Choroid plexus epithelial cell (primary cell): Measurements from ENCODE around the gene ACAD11.
"Not testable (repeated sequence)": the region's sequence is repeated elsewhere in the genome, so short reads cannot be mapped to it uniquely, and the experiment has no call there.

ENCODE experiments used
- DNase-seq: peaks from one replicate; pipeline ENCODE4 v3.0.0-alpha.2; 2010; ENCODE audit warnings: low read depth
- H3K4me3 ChIP-seq: 2 replicates; pipeline ENCODE4 v1.5.1; 2011; ENCODE audit warnings: low read depth, mild to moderate bottlenecking, control low read depth, low read length, moderate library complexity
- CTCF ChIP-seq: conservative IDR thresholded peaks from 2 replicates; pipeline ENCODE4 v1.5.1; 2011; ENCODE audit warnings: low read depth, mild to moderate bottlenecking, control low read depth, inconsistent platforms, low read length, moderate library complexity

ACAD11 gene

GRCh38 chr3:132556508-132557159 lies 103.0 kb downstream of the ACAD11 start:
- TF ChIP-seq CTCF = no peak
- no peak overlapping the region for H3K4me3 ChIP-seq
- DNase-seq = no peak

GRCh38 chr3:132556036-132556386 lies 103.6 kb downstream of the ACAD11 start:
- H3K4me3 ChIP-seq, DNase-seq: not testable (repeated sequence)

GRCh38 chr3:132555306-132556035 lies 104.1 kb downstream of the ACAD11 start:
- H3K4me3 ChIP-seq = no peak overlapping the region
- no peak for DNase-seq
- TF ChIP-seq CTCF = no peak

- peak; percentile 86 for DNase-seq
- no peak for TF ChIP-seq CTCF
- no peak overlapping the region for H3K4me3 ChIP-seq
These were observed 105.2 kb downstream of the ACAD11 start for GRCh38 chr3:132554437-132554836.

GRCh38 chr3:132553826-132554225 lies 105.8 kb downstream of the ACAD11 start:
- no peak overlapping the region for H3K4me3 ChIP-seq
- no peak for TF ChIP-seq CTCF
- no peak for DNase-seq

- H3K4me3 ChIP-seq = no peak overlapping the region
- peak; percentile 74 for DNase-seq
- no peak for TF ChIP-seq CTCF
These were observed 108.9 kb downstream of the ACAD11 start for GRCh38 chr3:132550579-132551305.

- peak; percentile 87 for DNase-seq
- TF ChIP-seq CTCF = no peak
- H3K4me3 ChIP-seq = no peak overlapping the region
These were observed 109.6 kb downstream of the ACAD11 start for GRCh38 chr3:132549890-132550578.
